Daoy (cell line): ENCODE results near the gene CD6. TPM values are rescaled to one million over a fixed set of nuclear protein-coding genes. Genes with fewer than 3 reads are reported as not detected.
A peak's percentile ranks its signal among the peaks of the same experiment; 100 is the strongest.

ENCODE experiments used
- DNase-seq: peaks from one replicate; pipeline ENCODE4 v3.0.0-alpha.2; 2015; ENCODE audit warnings: low read depth
- total RNA-seq: library from RNA; depleted of rRNA; stranded (reverse); fragments of >200 nt; shearing (Covaris generic); gene quantifications from 2 replicates; pipeline ENCODE4 v1.2.3, GENCODE V29; 2014

The CD6 gene
- total RNA-seq, 1 experiment from 2014 or later: 0.46 TPM

GRCh38 chr11:61028135-61028729 is 56.8 kb downstream of the CD6 start:
- peak; percentile 46 for DNase-seq

- DNase-seq: no peak
Measured at GRCh38 chr11:61032824-61033223, 61.3 kb downstream of the CD6 start.

GRCh38 chr11:61033417-61033816 is 61.9 kb downstream of the CD6 start:
- DNase-seq: no peak

- no peak for DNase-seq
Measured at GRCh38 chr11:61034111-61034510, 62.6 kb downstream of the CD6 start.

GRCh38 chr11:61034704-61035525 is 63.4 kb downstream of the CD6 start:
- DNase-seq: no peak

GRCh38 chr11:61035526-61035835 is 64.0 kb downstream of the CD6 start:
- DNase-seq: no peak

GRCh38 chr11:61037441-61038093 is 66.1 kb downstream of the CD6 start:
- DNase-seq: peak; percentile 32

GRCh38 chr11:61039916-61040315 is 68.4 kb downstream of the CD6 start:
- no peak for DNase-seq

- DNase-seq: peak; percentile 49
Measured at GRCh38 chr11:61041755-61042518, 70.5 kb downstream of the CD6 start.

- no peak for DNase-seq
Measured at GRCh38 chr11:61042537-61042936, 71.1 kb downstream of the CD6 start.

GRCh38 chr11:61042961-61043540 is 71.6 kb downstream of the CD6 start:
- no peak for DNase-seq

GRCh38 chr11:61045271-61045670 is 73.8 kb downstream of the CD6 start:
- DNase-seq: no peak

GRCh38 chr11:61046833-61047232 is 75.4 kb downstream of the CD6 start:
- DNase-seq: no peak

- no peak for DNase-seq
Measured at GRCh38 chr11:61048368-61049062, 77.0 kb downstream of the CD6 start.

GRCh38 chr11:61049063-61049377 is 77.5 kb downstream of the CD6 start:
- no peak for DNase-seq

GRCh38 chr11:61049859-61050258 is 78.4 kb downstream of the CD6 start:
- DNase-seq: no peak

- DNase-seq: no peak
Measured at GRCh38 chr11:61052182-61052972, 80.9 kb downstream of the CD6 start.

- DNase-seq: no peak
Measured at GRCh38 chr11:61053191-61053590, 81.7 kb downstream of the CD6 start.

- no peak for DNase-seq
Measured at GRCh38 chr11:61054513-61054912, 83.0 kb downstream of the CD6 start.

GRCh38 chr11:61054927-61055562 is 83.6 kb downstream of the CD6 start:
- DNase-seq: no peak
